ENCODE results near the gene FOXJ3. TPM values are rescaled to one million over a fixed set of nuclear protein-coding genes. Genes with fewer than 3 reads are reported as not detected.

The FOXJ3 gene
- polyA plus RNA-seq, result 39.0 TPM
- long read RNA-seq, donor 1, full-length matches to known transcripts, result 2 of 7 reads
- long read RNA-seq, donor 1, partial matches to known transcripts, result 5 of 7 reads
- long read RNA-seq, donor 1, other reads (novel, unspliced or antisense), result 0 of 7 reads
- long read RNA-seq, donor 2, full-length matches to known transcripts, result 2 of 2 reads
- long read RNA-seq, donor 2, partial matches to known transcripts, result 0 of 2 reads
- long read RNA-seq, donor 2, other reads (novel, unspliced or antisense), result 0 of 2 reads
- long read RNA-seq, donor 3, result 0 reads
- long read RNA-seq, donor 4, result 0 reads
- long read RNA-seq, donor 5, partial matches to known transcripts, result 5 of 6 reads
- long read RNA-seq, donor 5, other reads (novel, unspliced or antisense), result 0 of 6 reads
- long read RNA-seq, donor 6, partial matches to known transcripts, result 18 of 22 reads
- long read RNA-seq, donor 6, other reads (novel, unspliced or antisense), result 0 of 22 reads
- long read RNA-seq, donor 7, partial matches to known transcripts, result 0 of 2 reads
- long read RNA-seq, donor 7, other reads (novel, unspliced or antisense), result 0 of 2 reads
- long read RNA-seq, donor 8, full-length matches to known transcripts, result 7 of 13 reads
- long read RNA-seq, donor 8, partial matches to known transcripts, result 6 of 13 reads
- long read RNA-seq, donor 8, other reads (novel, unspliced or antisense), result 0 of 13 reads
- long read RNA-seq, donor 9, result 0 reads
- long read RNA-seq, donor 10, full-length matches to known transcripts, result 3 of 19 reads
- long read RNA-seq, donor 10, partial matches to known transcripts, result 16 of 19 reads
- long read RNA-seq, donor 10, other reads (novel, unspliced or antisense), result 0 of 19 reads
- long read RNA-seq, donor 11, partial matches to known transcripts, result 0 of 2 reads
- long read RNA-seq, donor 11, other reads (novel, unspliced or antisense), result 0 of 2 reads

GRCh38 chr1:42335050-42335808 lies at the start of gene FOXJ3:
TSS of gene FOXJ3 (minus strand) at chr1:42335235. CDS start at chr1:42311093, 24,142 bp downstream.
- peaks cover 17% of the 10 kb centered on the region for H3K4me1 ChIP-seq (ENCODE audit: control insufficient read depth, insufficient read depth, low read length)
- H3K27ac ChIP-seq (ENCODE audit: low read length), result peak within 1 kb of the TSS; percentile 100
- H3K9me3 ChIP-seq (ENCODE audit: control insufficient read depth, low read depth, low read length), result no peaks in the 10 kb centered on the region
- DNase-seq, result peak; percentile 95 to 97
- no peaks in the 10 kb centered on the region for H3K36me3 ChIP-seq (ENCODE audit: control insufficient read depth, insufficient read depth, low read length)
- H3K27me3 ChIP-seq (ENCODE audit: control insufficient read depth, insufficient read depth, low read length), result no peaks in the 10 kb centered on the region
- peak within 1 kb of the TSS; percentile 95 for H3K4me3 ChIP-seq (ENCODE audit: low read length)
- no CpG with 5 or more reads among the region's 79 CpGs for WGBS (ENCODE audit: insufficient coverage, low lambda C conversion rate)

GRCh38 chr1:42381280-42381673 lies 46.2 kb upstream of the FOXJ3 start:
- WGBS (ENCODE audit: insufficient coverage, low lambda C conversion rate), result no CpG with 5 or more reads among the region's 8 CpGs
- no peak for DNase-seq
- H3K4me3 ChIP-seq (ENCODE audit: low read length), result peak overlapping the region; percentile 18
- peaks cover 20% of the 10 kb centered on the region for H3K27me3 ChIP-seq (ENCODE audit: control insufficient read depth, insufficient read depth, low read length)
- no peak overlapping the region for H3K27ac ChIP-seq (ENCODE audit: low read length)
- no peaks in the 10 kb centered on the region for H3K9me3 ChIP-seq (ENCODE audit: control insufficient read depth, low read depth, low read length)
- H3K36me3 ChIP-seq (ENCODE audit: control insufficient read depth, insufficient read depth, low read length), result no peaks in the 10 kb centered on the region
- peaks cover 3% of the 10 kb centered on the region for H3K4me1 ChIP-seq (ENCODE audit: control insufficient read depth, insufficient read depth, low read length)

GRCh38 chr1:42380586-42381279 lies 45.7 kb upstream of the FOXJ3 start, which contains the start of gene RIMKLA:
TSS of gene RIMKLA (plus strand) at chr1:42380792. CDS start at chr1:42380935, 143 bp downstream.
- Histone ChIP-seq H3K27ac (ENCODE audit: low read length) (no peak within 1 kb of the TSS), H3K4me3 (ENCODE audit: low read length) (peak within 1 kb of the TSS; percentile 28), H3K27me3 (ENCODE audit: control insufficient read depth, insufficient read depth, low read length) (peaks cover 20% of the 10 kb centered on the region), H3K36me3 (ENCODE audit: control insufficient read depth, insufficient read depth, low read length) (no peaks in the 10 kb centered on the region), H3K9me3 (ENCODE audit: control insufficient read depth, low read depth, low read length) (no peaks in the 10 kb centered on the region), H3K4me1 (ENCODE audit: control insufficient read depth, insufficient read depth, low read length) (peaks cover 3% of the 10 kb centered on the region)
- peak; percentile 18 to 70 for DNase-seq
- no CpG with 5 or more reads among the region's 101 CpGs for WGBS (ENCODE audit: insufficient coverage, low lambda C conversion rate)

- peak overlapping the region; percentile 28 for H3K4me3 ChIP-seq (ENCODE audit: low read length)
Observed at GRCh38 chr1:42379794-42380585, 45.0 kb upstream of the FOXJ3 start.

GRCh38 chr1:42372796-42373195 lies 37.8 kb upstream of the FOXJ3 start:
- H3K4me1 ChIP-seq (ENCODE audit: control insufficient read depth, insufficient read depth, low read length), result peaks cover 16% of the 10 kb centered on the region
- no peaks in the 10 kb centered on the region for H3K27me3 ChIP-seq (ENCODE audit: control insufficient read depth, insufficient read depth, low read length)
- no peak for DNase-seq
- no peaks in the 10 kb centered on the region for H3K36me3 ChIP-seq (ENCODE audit: control insufficient read depth, insufficient read depth, low read length)
- whole genome bisulfite sequencing (ENCODE audit: insufficient coverage, low lambda C conversion rate), result no CpG with 5 or more reads among the region's 2 CpGs
- H3K9me3 ChIP-seq (ENCODE audit: control insufficient read depth, low read depth, low read length), result no peaks in the 10 kb centered on the region
- no peak overlapping the region for H3K27ac ChIP-seq (ENCODE audit: low read length)
- no peak overlapping the region for H3K4me3 ChIP-seq (ENCODE audit: low read length)

More at GRCh38 chr1:42379794-42380585, 45.0 kb upstream of the FOXJ3 start:
- H3K27me3 ChIP-seq (ENCODE audit: control insufficient read depth, insufficient read depth, low read length), result peaks cover 20% of the 10 kb centered on the region
- peak; percentile 6 to 12 for DNase-seq
- H3K36me3 ChIP-seq (ENCODE audit: control insufficient read depth, insufficient read depth, low read length), result no peaks in the 10 kb centered on the region
- no peak overlapping the region for H3K27ac ChIP-seq (ENCODE audit: low read length)
- WGBS (ENCODE audit: insufficient coverage, low lambda C conversion rate), result no CpG with 5 or more reads among the region's 34 CpGs
- no peaks in the 10 kb centered on the region for H3K9me3 ChIP-seq (ENCODE audit: control insufficient read depth, low read depth, low read length)
- H3K4me1 ChIP-seq (ENCODE audit: control insufficient read depth, insufficient read depth, low read length), result peaks cover 3% of the 10 kb centered on the region

GRCh38 chr1:42370876-42371549 lies 36.0 kb upstream of the FOXJ3 start:
- H3K9me3 ChIP-seq (ENCODE audit: control insufficient read depth, low read depth, low read length), result no peaks in the 10 kb centered on the region
- DNase-seq, result peak; percentile 7 to 13
- H3K27me3 ChIP-seq (ENCODE audit: control insufficient read depth, insufficient read depth, low read length), result no peaks in the 10 kb centered on the region
- no peaks in the 10 kb centered on the region for H3K36me3 ChIP-seq (ENCODE audit: control insufficient read depth, insufficient read depth, low read length)
- peaks cover 18% of the 10 kb centered on the region for H3K4me1 ChIP-seq (ENCODE audit: control insufficient read depth, insufficient read depth, low read length)
- H3K27ac ChIP-seq (ENCODE audit: low read length), result peak overlapping the region; percentile 50
- H3K4me3 ChIP-seq (ENCODE audit: low read length), result no peak overlapping the region

GRCh38 chr1:42369471-42369870 lies 34.4 kb upstream of the FOXJ3 start:
- Histone ChIP-seq H3K27ac (ENCODE audit: low read length) (no peak overlapping the region), H3K9me3 (ENCODE audit: control insufficient read depth, low read depth, low read length) (no peaks in the 10 kb centered on the region)
- WGBS (ENCODE audit: insufficient coverage, low lambda C conversion rate), result 80% methylated on average over 1 of the region's 1 CpG

GRCh38 chr1:42368096-42368795 lies 33.2 kb upstream of the FOXJ3 start:
- peak overlapping the region; percentile 8 for H3K27ac ChIP-seq (ENCODE audit: low read length)
- no peaks in the 10 kb centered on the region for H3K36me3 ChIP-seq (ENCODE audit: control insufficient read depth, insufficient read depth, low read length)
- no peaks in the 10 kb centered on the region for H3K27me3 ChIP-seq (ENCODE audit: control insufficient read depth, insufficient read depth, low read length)
- WGBS (ENCODE audit: insufficient coverage, low lambda C conversion rate), result 30% methylated on average over 2 of the region's 7 CpGs
- H3K4me1 ChIP-seq (ENCODE audit: control insufficient read depth, insufficient read depth, low read length), result peaks cover 18% of the 10 kb centered on the region
- DNase-seq, result peak; percentile 30 to 67
- no peak overlapping the region for H3K4me3 ChIP-seq (ENCODE audit: low read length)
- H3K9me3 ChIP-seq (ENCODE audit: control insufficient read depth, low read depth, low read length), result no peaks in the 10 kb centered on the region

More at GRCh38 chr1:42369471-42369870, 34.4 kb upstream of the FOXJ3 start:
- no peaks in the 10 kb centered on the region for H3K36me3 ChIP-seq (ENCODE audit: control insufficient read depth, insufficient read depth, low read length)
- peak in 1 of 2 donors; percentile 4 for DNase-seq
- H3K4me1 ChIP-seq (ENCODE audit: control insufficient read depth, insufficient read depth, low read length), result peaks cover 18% of the 10 kb centered on the region
- no peaks in the 10 kb centered on the region for H3K27me3 ChIP-seq (ENCODE audit: control insufficient read depth, insufficient read depth, low read length)
- H3K4me3 ChIP-seq (ENCODE audit: low read length), result no peak overlapping the region
